PFSK-1 (cell line): ENCODE results near the gene FOXO6.

Source experiments
- POLR2AphosphoS5 ChIP-seq: IDR thresholded peaks from 2 replicates; pipeline ENCODE4 v1.6.1; 2012; ENCODE audit warnings: low read depth, mild to moderate bottlenecking, control low read depth, low read length, moderate library complexity
- SIN3A ChIP-seq: IDR thresholded peaks from 2 replicates; pipeline ENCODE4 v1.6.1; 2012; ENCODE audit warnings: mild to moderate bottlenecking, low read length, moderate library complexity, borderline replicate concordance; ENCODE audit not compliant: insufficient read depth

DNA sequence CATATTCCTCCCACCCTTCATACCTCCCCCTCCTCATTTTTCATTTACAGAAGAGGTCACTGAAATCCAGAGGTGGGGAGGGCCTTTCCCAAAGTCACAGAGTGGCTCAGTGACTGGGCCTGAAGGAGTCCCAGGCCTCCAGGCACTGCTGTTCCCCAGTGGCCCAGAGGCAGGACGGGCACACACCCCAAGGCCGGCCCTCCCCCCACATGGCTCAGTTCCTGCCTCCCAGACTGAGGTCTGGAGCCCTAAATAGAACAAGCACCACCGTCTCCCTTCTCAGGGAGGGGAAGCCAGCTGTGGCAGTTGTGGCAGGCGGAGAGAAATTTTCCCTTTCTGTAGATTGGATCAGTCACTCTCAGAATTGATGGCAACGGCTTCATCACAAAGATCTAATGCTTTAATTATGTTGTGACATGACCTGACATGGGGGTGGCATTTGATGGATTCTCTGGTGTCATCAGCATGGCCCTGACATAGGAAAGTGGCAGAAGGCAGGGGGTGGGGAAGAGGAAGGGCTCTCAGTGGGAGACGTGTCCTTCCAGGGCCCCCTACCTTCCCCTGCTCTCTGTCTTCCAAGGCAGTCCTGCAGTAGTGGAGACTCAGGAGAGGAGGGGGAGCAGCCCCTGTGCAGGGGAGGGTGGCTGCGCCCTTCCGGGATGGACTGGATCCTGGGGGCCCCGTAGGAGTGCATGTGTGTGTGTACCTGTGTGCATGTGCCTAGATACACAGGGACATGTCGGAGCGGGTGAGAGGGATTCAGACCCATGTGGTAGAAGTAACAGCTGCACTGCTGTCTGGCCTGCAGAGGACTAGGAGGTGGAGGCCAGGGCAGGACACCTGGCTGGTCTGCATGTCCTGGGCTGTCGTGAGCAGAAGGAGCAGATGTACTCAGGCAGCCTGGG, 41.2 kb upstream of the FOXO6 start:
- TF ChIP-seq SIN3A (no peak), POLR2AphosphoS5 (no peak)
